Cardiac fibroblast (primary cell): ENCODE measurements around the gene GPR142.

Experiments
- DNase-seq, 2 donors: peaks; one replicate each; pipeline versions ENCODE4 v3.0.0 to v3.0.0-alpha.2; 2010; ENCODE audit warnings: low read depth in 2 of 2
- H3K4me3 ChIP-seq, 2 donors: replicated peaks in 1 of 2; 1 replicate in 1 of 2; 2 replicates in 1 of 2; pipeline ENCODE4 v1.5.1; 2011; ENCODE audit warnings: low read depth in 2 of 2, low read length in 2 of 2, mild to moderate bottlenecking in 2 of 2, moderate library complexity in 1 of 2
- TF ChIP-seq, protein P1 (sequence below): IDR thresholded peaks from one replicate; pipeline ENCODE4 v1.5.1; 2011; ENCODE audit warnings: low read depth, mild to moderate bottlenecking, low read length, inconsistent platforms

The GPR142 gene

GRCh38 chr17:74362069-74362405 lies 5.3 kb upstream of the GPR142 start:
- no peak overlapping the region for H3K4me3 ChIP-seq
- TF ChIP-seq, protein P1, sequence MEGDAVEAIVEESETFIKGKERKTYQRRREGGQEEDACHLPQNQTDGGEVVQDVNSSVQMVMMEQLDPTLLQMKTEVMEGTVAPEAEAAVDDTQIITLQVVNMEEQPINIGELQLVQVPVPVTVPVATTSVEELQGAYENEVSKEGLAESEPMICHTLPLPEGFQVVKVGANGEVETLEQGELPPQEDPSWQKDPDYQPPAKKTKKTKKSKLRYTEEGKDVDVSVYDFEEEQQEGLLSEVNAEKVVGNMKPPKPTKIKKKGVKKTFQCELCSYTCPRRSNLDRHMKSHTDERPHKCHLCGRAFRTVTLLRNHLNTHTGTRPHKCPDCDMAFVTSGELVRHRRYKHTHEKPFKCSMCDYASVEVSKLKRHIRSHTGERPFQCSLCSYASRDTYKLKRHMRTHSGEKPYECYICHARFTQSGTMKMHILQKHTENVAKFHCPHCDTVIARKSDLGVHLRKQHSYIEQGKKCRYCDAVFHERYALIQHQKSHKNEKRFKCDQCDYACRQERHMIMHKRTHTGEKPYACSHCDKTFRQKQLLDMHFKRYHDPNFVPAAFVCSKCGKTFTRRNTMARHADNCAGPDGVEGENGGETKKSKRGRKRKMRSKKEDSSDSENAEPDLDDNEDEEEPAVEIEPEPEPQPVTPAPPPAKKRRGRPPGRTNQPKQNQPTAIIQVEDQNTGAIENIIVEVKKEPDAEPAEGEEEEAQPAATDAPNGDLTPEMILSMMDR, result no peak
- no peak for DNase-seq

DNA sequence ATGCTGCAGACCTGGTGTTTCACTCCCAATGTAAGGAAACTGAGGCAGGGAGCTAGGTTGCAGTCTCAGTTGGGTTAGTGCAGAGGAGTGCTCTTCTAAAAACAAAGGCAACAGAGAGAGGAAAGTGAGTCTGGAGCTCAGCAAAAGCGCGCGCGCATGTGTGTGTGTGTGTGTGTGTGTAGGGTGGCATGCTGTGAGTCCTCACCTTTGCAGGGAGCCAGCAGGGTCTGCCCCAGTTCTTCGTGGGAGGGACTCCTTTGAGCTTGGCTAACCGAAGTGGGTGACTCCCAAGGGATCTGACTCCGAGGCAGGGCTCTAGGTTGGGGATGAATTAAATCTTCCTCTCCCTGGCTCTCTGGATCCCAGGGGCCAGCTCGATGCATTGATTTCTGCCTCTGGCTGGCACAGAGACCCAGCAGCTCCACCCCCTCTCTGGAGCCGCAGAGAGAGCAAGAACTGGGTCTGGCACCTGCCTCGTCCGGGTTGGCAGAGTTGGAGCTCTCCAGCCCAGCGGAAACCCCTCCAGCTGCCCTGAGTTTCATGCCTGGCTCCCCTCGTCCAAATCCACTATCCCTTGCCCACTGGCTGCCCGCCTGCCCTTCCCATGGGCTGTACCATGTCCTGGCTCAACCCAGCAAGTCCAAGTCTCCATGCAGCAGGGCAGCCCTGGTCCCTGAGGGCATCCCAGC lies 4.4 kb upstream of the GPR142 start:
- no peak overlapping the region for H3K4me3 ChIP-seq
- DNase-seq, result no peak
- TF ChIP-seq, protein P1, result no peak

DNA sequence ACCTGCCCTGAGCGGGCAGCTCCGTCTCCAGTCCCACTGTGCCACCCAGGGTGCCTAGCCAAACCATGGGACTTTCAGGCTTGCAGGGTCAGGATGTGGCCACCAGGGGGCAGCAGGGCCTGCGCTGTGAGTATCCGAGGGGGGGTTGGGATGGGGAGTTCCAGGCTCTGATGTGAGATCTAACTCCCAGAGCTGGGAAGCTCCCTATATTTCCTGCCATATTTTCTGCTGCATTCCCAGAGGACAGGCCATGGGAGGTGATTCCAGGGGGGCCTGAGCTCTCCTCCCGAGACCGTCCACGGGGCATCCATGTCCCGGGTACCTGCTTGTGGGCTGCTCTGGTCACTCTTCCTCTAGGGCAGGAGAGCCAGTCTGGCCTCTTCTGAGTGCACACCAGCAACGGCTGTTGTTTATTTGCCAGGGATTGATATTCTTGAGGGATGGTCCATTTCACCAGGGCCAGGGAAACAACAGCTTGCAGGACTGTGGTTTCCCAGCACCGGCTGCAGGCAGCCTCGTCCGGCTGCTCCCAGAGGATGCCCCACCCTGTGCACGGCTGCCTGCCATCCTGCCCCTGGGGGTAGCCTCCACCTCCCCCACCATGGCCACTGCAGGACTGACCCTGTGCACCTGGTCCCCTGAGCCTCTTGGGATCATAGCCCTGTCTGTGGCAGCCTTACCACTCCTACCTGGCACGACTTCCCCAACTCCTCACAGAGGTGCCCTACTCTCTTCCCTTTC lies 1.2 kb downstream of the GPR142 start:
- TF ChIP-seq, protein P1, result peak; percentile 92
- H3K4me3 ChIP-seq, result no peak overlapping the region
- DNase-seq, result peak; percentile 64 to 65

GRCh38 chr17:74369221-74369620 lies 1.9 kb downstream of the GPR142 start:
- H3K4me3 ChIP-seq, result no peak overlapping the region
- TF ChIP-seq, protein P1, result no peak
- no peak for DNase-seq

- TF ChIP-seq, protein P1, result no peak
- H3K4me3 ChIP-seq, result no peak overlapping the region
- DNase-seq, result no peak
These were observed 2.6 kb downstream of the GPR142 start for GRCh38 chr17:74369665-74370490.

GRCh38 chr17:74371653-74372147 lies 4.4 kb downstream of the GPR142 start:
- TF ChIP-seq, protein P1, result no peak
- no peak overlapping the region for H3K4me3 ChIP-seq
- DNase-seq, result no peak
